ENCODE data around the gene PIK3R4.

PIK3R4 gene

DNA sequence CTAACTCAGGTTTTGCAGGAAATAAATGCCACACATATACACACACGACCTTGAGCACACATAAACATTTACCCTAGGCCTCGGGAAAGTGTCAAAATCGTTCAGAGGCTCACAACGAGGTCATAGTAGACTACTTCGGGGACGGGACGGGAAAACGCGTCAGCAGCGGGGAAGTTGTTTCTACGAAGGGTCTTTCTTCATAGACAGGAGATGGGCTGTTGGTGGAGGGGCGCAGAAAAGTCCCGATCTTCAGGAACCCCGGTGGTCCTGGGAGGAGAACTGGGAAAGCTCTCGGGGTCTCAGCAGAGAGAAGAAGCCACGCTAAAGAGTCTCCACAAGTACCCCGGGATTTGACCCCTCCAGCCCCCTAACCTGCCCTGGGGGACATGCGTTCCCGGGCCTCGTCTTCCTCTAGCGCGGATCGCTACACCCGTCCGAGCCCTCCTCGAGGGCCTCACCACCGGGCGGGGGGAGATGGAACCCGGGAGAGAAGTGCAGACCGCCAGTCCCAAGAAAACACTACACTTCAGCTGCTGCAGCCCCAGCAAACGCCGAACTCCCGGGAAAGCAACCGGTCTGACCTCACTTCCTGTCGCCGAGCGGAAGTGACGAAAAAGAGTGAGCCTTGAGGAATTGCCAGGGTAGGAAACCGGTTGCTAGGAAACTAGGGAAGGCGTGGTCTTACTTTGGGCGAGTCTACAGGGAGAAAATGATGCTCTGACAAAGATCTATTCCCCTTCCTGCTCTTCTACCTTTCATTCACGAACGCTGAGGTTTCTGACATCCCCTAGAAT lies at the start of gene PIK3R4:
Gene PIK3R4 (minus strand): TSS at position 584 of the 794 bp plus-strand sequence. CDS start 1,611 bp downstream, outside the sequence.
- Mint-ChIP-seq H3K27me3 (no peaks in the 10 kb centered on the region), H3K27ac (ENCODE audit: low read depth) (no peak within 1 kb of the TSS), H3K9me3 (no peaks in the 10 kb centered on the region), H3K4me1 (peaks cover 50% of the 10 kb centered on the region), H3K36me3 (ENCODE audit: insufficient read depth) (peaks cover 37% of the 10 kb centered on the region), H3K4me3 (peak within 1 kb of the TSS; percentile 89)
- ATAC-seq (replicated peaks; ENCODE audit: extremely low read depth, poor library complexity, severe bottlenecking) (peak; percentile 75), DNase-seq (ENCODE audit: low spot score in 2 of 2) (peak; percentile 85 to 90)

DNA sequence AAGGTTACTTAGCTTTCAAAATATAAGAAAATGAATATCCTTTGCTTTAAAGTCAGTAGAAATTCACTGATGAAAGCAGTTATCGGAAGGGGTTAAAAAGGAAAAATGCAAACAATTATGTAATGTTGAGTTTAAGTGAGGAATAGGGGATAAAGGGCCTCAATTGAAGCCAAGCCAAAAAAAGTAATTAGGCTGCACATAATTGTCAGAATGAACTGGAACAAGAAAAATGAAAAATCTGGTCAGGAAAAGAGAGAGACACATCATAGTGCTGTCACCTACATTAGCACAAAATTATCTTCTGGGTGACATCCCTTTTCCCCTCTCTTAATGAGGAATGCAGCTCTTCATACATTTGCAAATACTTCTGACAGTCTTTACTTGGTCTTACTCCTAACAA lies 48.8 kb upstream of the PIK3R4 start:
- no peaks in the 10 kb centered on the region for H3K4me1 Mint-ChIP-seq
- H3K27me3 Mint-ChIP-seq: peaks cover 62% of the 10 kb centered on the region

DNA sequence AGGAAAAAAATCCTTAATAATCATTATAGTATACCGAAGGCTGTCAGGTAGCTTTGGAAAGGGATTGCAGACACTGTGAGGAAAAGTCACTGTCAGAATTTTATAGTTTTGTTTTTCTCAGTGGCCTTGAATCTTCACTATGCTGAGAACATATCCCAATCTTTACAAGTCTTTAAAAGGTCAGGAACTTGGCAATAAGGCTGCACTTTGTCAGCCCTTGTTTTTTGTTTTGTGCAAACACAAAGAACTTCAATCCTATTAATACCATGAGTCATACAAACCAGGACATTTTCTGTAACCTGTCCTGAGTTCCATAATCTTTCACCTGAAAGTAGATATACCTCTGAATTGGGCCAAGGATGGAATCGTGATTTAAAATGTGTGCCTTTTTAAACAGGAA lies 45.6 kb upstream of the PIK3R4 start:
- Mint-ChIP-seq H3K4me1 (no peaks in the 10 kb centered on the region), H3K9me3 (no peaks in the 10 kb centered on the region), H3K36me3 (ENCODE audit: insufficient read depth) (no peaks in the 10 kb centered on the region), H3K4me3 (no peak overlapping the region), H3K27me3 (peaks cover 54% of the 10 kb centered on the region), H3K27ac (ENCODE audit: low read depth) (no peak overlapping the region)
- ATAC-seq (replicated peaks; ENCODE audit: extremely low read depth, poor library complexity, severe bottlenecking) (no peak), DNase-seq (ENCODE audit: low spot score in 2 of 2) (no peak)

More for the DNA sequence above, 48.8 kb upstream of the PIK3R4 start:
- DNase-seq (ENCODE audit: low spot score in 2 of 2) (no peak), ATAC-seq (replicated peaks; ENCODE audit: extremely low read depth, poor library complexity, severe bottlenecking) (no peak)
- Mint-ChIP-seq H3K27ac (ENCODE audit: low read depth) (no peak overlapping the region), H3K36me3 (ENCODE audit: insufficient read depth) (no peaks in the 10 kb centered on the region), H3K4me3 (no peak overlapping the region), H3K9me3 (no peaks in the 10 kb centered on the region)

DNA sequence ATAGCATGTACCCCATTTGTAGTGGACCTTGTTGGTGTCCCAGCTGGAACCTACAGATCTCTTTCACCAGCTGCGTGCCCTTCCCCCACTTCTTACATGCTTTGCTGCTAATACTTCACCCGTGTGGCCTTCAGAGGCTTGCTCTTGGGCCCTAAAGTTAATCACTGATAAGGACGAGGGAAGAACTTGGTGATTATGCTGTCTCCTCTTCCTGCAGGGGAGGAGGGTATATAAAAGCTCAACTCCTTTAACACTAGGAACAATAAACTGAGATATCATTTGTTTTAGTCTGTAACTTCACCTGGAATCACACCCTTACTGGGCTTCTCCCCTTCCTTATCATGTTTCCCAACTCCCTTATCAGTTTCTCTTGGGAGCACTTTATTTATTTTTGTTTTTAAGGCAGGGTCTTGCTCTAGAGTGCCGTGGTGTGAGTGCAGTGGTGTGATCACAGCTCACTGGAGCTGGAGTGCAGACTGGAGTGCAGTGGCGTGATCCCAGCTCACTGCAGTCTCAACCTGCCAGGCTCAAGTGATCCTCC lies 43.2 kb upstream of the PIK3R4 start:
- ATAC-seq (replicated peaks; ENCODE audit: extremely low read depth, poor library complexity, severe bottlenecking): no peak
- Mint-ChIP-seq H3K36me3 (ENCODE audit: insufficient read depth) (no peaks in the 10 kb centered on the region), H3K27me3 (peaks cover 44% of the 10 kb centered on the region), H3K4me3 (no peak overlapping the region), H3K9me3 (no peaks in the 10 kb centered on the region), H3K4me1 (no peaks in the 10 kb centered on the region), H3K27ac (ENCODE audit: low read depth) (no peak overlapping the region)
- no peak for DNase-seq (ENCODE audit: low spot score in 2 of 2)

DNA sequence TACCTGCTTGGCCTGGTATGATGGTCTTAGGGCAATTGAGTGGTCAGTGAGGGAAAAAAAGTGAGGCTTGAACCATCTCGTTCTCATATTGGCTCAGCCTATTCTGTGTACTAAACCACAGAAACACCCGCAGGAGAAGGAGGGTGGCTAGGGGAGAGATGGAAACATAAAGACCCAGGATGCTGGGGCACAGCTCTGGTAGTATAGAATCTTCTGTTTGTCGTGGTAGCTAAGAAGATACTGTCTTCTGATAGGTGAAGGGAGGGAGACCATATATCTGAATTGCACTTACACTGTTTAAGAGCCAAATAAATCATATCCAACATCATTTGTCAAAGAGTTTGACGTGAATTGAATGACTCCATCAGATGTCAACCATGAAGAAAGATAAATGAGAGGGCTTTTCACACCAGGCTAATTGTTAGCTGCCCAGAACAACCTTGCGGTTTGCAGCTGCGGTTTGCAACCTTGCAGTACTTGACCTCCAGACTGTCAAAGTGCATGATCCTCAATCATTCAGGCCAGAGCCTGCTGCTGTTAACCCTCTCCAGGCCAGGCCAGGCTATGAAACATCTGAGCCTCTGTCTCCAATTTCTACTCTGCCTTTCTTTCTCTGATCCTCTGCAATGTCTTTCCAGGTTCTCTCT lies 40.9 kb upstream of the PIK3R4 start:
- H3K9me3 Mint-ChIP-seq: no peaks in the 10 kb centered on the region
- peaks cover 33% of the 10 kb centered on the region for H3K27me3 Mint-ChIP-seq
- H3K36me3 Mint-ChIP-seq (ENCODE audit: insufficient read depth): no peaks in the 10 kb centered on the region
- no peak for DNase-seq (ENCODE audit: low spot score in 2 of 2)
- H3K27ac Mint-ChIP-seq (ENCODE audit: low read depth): no peak overlapping the region
- H3K4me3 Mint-ChIP-seq: no peak overlapping the region
- H3K4me1 Mint-ChIP-seq: no peaks in the 10 kb centered on the region
- no peak for ATAC-seq (replicated peaks; ENCODE audit: extremely low read depth, poor library complexity, severe bottlenecking)

DNA sequence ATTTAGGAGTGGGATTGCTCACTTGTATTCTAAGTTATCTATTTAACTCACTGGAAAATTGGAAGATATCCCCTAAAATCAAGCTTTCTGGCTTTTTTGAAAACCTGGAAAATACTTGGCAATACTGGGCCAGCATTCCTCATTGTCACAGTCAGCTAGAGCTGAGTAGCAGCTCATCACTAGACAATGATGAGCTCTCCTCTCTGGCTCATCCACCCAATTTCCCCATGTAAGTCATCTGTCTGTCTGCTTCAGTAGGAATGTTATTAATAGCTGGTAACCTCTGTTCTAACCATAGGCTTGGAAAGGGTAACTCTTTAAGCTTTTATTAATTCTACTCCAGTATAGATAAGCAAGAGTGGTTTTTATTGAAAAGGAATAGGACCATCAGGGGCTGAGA lies 39.7 kb upstream of the PIK3R4 start:
- Mint-ChIP-seq H3K36me3 (ENCODE audit: insufficient read depth) (no peaks in the 10 kb centered on the region), H3K27me3 (peaks cover 21% of the 10 kb centered on the region), H3K27ac (ENCODE audit: low read depth) (no peak overlapping the region), H3K4me1 (no peaks in the 10 kb centered on the region), H3K9me3 (no peaks in the 10 kb centered on the region), H3K4me3 (no peak overlapping the region)
- ATAC-seq (replicated peaks; ENCODE audit: extremely low read depth, poor library complexity, severe bottlenecking) (no peak), DNase-seq (ENCODE audit: low spot score in 2 of 2) (no peak)

DNA sequence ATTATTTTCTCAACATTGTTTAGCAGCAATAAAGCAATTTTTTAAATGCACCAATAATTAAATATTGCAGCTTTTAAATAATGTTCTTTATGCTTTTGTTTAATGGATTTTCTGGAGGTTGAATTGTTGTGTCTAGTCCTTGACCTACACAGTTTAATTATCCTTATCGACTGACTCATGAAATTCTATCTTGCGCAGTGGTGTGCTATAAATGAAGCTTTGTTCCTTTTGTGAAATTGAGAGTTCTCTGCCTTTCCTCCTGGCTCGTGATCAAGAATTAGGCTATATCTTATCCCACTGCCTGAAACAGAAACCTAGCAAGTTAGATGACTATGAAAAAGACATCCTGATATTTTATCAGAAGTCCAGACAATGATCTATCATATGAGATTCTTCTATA lies 37.0 kb upstream of the PIK3R4 start:
- DNase-seq (ENCODE audit: low spot score in 2 of 2) (no peak), ATAC-seq (replicated peaks; ENCODE audit: extremely low read depth, poor library complexity, severe bottlenecking) (no peak)
- no peaks in the 10 kb centered on the region for H3K4me1 Mint-ChIP-seq
- no peak overlapping the region for H3K27ac Mint-ChIP-seq (ENCODE audit: low read depth)
- no peaks in the 10 kb centered on the region for H3K9me3 Mint-ChIP-seq
- H3K4me3 Mint-ChIP-seq: no peak overlapping the region
- H3K36me3 Mint-ChIP-seq (ENCODE audit: insufficient read depth): no peaks in the 10 kb centered on the region
- H3K27me3 Mint-ChIP-seq: peaks cover 13% of the 10 kb centered on the region

DNA sequence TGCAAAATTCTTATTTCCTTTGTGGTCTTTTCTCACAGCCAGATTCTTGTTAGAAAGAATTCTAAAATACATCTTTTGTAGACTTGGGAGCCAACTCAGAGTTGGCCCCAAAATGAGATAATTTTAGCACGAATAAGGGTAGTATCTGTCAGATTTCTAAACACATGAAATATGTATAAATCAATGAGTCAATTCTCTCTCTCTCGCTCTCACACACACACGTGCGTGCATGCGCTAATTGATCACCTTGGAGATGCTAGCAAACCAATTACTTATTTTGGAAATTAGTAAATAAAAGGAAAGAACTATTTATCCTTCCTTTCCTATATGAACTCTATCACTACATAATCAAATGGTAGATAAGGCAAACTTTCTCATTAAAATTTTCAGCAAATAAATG lies 32.9 kb upstream of the PIK3R4 start:
- H3K27ac Mint-ChIP-seq (ENCODE audit: low read depth): no peak overlapping the region
- no peaks in the 10 kb centered on the region for H3K4me1 Mint-ChIP-seq
- DNase-seq (ENCODE audit: low spot score in 2 of 2) (no peak), ATAC-seq (replicated peaks; ENCODE audit: extremely low read depth, poor library complexity, severe bottlenecking) (no peak)
- H3K9me3 Mint-ChIP-seq: no peaks in the 10 kb centered on the region
- no peak overlapping the region for H3K4me3 Mint-ChIP-seq
- no peaks in the 10 kb centered on the region for H3K36me3 Mint-ChIP-seq (ENCODE audit: insufficient read depth)
- peaks cover 21% of the 10 kb centered on the region for H3K27me3 Mint-ChIP-seq

DNA sequence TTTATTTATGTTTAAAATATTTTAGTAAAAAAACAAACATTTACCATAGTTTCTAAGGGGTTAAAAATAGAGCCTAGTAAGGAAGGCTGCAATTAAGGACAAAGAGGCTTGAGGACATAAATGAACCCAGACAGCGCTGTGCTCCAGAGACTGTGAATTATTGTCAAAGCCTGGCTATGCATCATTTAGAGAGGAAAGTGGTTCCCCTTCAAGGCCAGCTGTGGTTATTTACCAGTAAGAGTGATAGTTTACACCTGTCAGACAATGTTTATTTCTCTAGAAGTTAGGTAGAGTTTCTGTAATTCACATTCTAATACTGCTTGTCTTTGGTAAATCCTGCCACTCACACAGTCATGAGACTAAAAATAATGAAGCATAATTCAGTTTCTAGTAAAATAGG lies 32.4 kb upstream of the PIK3R4 start:
- no peak for DNase-seq (ENCODE audit: low spot score in 2 of 2)
- Mint-ChIP-seq H3K4me3 (no peak overlapping the region), H3K36me3 (ENCODE audit: insufficient read depth) (no peaks in the 10 kb centered on the region), H3K4me1 (no peaks in the 10 kb centered on the region), H3K27ac (ENCODE audit: low read depth) (no peak overlapping the region), H3K27me3 (peaks cover 21% of the 10 kb centered on the region), H3K9me3 (no peaks in the 10 kb centered on the region)
- ATAC-seq (replicated peaks; ENCODE audit: extremely low read depth, poor library complexity, severe bottlenecking): no peak

DNA sequence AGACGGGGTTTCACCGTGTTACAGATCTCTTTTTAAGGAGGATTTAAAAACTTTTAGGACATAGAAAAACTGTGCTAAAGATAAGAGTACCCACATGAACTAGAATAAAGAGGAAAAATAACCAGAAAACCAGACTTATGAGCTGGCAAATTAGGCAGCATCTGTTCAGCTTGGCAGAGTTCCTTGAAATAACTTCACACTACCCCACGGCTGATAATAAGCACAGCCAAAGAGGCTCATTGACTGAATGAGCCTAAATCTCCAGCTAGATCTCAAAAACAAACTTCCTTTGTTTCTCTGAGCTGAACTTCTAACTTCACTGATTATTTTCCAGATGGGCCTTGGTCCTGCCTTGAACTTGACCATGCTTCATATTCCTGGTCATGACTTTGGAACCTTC lies 26.7 kb upstream of the PIK3R4 start:
- Mint-ChIP-seq H3K4me1 (no peaks in the 10 kb centered on the region), H3K27ac (ENCODE audit: low read depth) (no peak overlapping the region), H3K27me3 (peaks cover 34% of the 10 kb centered on the region), H3K36me3 (ENCODE audit: insufficient read depth) (no peaks in the 10 kb centered on the region), H3K4me3 (no peak overlapping the region), H3K9me3 (no peaks in the 10 kb centered on the region)
- DNase-seq (ENCODE audit: low spot score in 2 of 2): no peak
- no peak for ATAC-seq (replicated peaks; ENCODE audit: extremely low read depth, poor library complexity, severe bottlenecking)

DNA sequence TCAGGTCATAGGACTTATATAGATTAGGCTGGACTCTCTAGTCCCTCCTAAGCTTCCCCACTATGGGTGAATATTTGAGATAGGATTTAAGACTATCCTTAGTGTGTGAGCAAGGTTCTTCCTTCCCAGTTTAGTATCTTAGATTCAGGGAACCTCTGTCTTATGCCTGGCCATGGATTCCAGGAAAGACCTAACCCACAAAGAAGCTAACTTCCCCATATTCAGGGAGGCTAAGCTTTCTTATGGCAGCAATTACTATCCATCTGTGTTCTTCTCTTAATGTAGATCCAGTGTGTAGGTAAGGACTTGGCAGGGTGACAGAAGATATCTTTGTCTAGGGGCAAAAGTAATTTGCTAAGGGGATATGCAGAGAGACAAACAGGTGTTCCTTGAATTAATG lies 25.5 kb upstream of the PIK3R4 start:
- H3K4me1 Mint-ChIP-seq: no peaks in the 10 kb centered on the region
- H3K27ac Mint-ChIP-seq (ENCODE audit: low read depth): no peak overlapping the region
- H3K4me3 Mint-ChIP-seq: no peak overlapping the region
- H3K27me3 Mint-ChIP-seq: peaks cover 28% of the 10 kb centered on the region
- DNase-seq (ENCODE audit: low spot score in 2 of 2): no peak
- H3K36me3 Mint-ChIP-seq (ENCODE audit: insufficient read depth): no peaks in the 10 kb centered on the region
- no peak for ATAC-seq (replicated peaks; ENCODE audit: extremely low read depth, poor library complexity, severe bottlenecking)
- no peaks in the 10 kb centered on the region for H3K9me3 Mint-ChIP-seq

DNA sequence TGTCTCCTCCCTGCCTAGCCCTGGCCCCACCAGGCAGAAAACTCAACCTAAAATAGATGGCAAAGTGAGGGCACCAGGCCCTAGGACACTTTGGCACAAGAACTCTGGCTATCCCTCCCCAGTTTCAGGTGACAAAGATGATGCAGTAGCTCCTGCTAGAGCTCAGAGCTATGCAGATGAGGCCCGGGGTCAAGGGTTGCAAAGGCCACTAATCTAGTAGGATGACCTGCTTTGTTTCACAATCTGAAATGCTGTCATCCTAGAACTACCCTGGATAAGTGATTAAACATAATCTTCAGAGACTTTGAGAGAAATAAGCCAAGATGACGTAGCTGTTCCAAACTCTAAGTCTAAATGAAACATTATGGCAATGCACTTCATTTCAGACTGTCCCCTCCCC lies 24.0 kb upstream of the PIK3R4 start:
- H3K4me1 Mint-ChIP-seq: no peaks in the 10 kb centered on the region
- no peak overlapping the region for H3K27ac Mint-ChIP-seq (ENCODE audit: low read depth)
- ATAC-seq (replicated peaks; ENCODE audit: extremely low read depth, poor library complexity, severe bottlenecking) (no peak), DNase-seq (ENCODE audit: low spot score in 2 of 2) (no peak)
- no peak overlapping the region for H3K4me3 Mint-ChIP-seq
- H3K9me3 Mint-ChIP-seq: no peaks in the 10 kb centered on the region
- H3K27me3 Mint-ChIP-seq: peaks cover 29% of the 10 kb centered on the region
- no peaks in the 10 kb centered on the region for H3K36me3 Mint-ChIP-seq (ENCODE audit: insufficient read depth)

DNA sequence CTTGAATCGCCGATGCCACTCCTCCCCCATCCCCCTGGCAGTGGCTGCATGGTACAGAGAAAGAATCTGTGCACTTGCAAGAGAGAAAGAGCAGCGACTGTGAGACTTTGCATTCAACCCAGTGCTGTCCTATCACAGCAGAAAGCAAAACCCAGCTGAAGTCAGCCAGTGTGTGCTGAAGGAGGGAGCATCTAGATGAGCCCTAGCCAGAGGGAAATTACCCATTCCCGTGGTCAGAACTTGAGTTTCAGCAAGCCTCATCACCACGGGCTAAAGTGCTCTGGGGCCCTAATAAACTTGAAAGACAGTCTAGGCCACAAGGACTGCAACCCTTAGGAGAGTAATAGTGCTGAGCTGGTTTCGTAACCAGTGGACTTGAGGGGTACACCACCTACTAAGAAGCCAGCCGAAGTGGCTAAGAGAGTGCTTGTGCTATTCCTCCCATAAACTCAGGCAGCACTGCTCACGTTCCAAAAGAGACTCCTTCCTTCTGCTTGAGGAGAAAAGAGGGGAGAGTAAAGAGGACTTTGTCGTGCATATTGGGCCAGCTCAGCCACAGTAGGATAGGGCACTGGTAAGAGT lies 15.2 kb upstream of the PIK3R4 start:
- Mint-ChIP-seq H3K27me3 (peaks cover 43% of the 10 kb centered on the region), H3K4me1 (no peaks in the 10 kb centered on the region), H3K27ac (ENCODE audit: low read depth) (no peak overlapping the region), H3K36me3 (ENCODE audit: insufficient read depth) (no peaks in the 10 kb centered on the region), H3K9me3 (no peaks in the 10 kb centered on the region), H3K4me3 (no peak overlapping the region)
- ATAC-seq (replicated peaks; ENCODE audit: extremely low read depth, poor library complexity, severe bottlenecking) (no peak), DNase-seq (ENCODE audit: low spot score in 2 of 2) (no peak)

All from central memory CD8-positive, alpha-beta T cell (primary cell).